ENCODE data around the gene BAIAP3.

The BAIAP3 gene

DNA sequence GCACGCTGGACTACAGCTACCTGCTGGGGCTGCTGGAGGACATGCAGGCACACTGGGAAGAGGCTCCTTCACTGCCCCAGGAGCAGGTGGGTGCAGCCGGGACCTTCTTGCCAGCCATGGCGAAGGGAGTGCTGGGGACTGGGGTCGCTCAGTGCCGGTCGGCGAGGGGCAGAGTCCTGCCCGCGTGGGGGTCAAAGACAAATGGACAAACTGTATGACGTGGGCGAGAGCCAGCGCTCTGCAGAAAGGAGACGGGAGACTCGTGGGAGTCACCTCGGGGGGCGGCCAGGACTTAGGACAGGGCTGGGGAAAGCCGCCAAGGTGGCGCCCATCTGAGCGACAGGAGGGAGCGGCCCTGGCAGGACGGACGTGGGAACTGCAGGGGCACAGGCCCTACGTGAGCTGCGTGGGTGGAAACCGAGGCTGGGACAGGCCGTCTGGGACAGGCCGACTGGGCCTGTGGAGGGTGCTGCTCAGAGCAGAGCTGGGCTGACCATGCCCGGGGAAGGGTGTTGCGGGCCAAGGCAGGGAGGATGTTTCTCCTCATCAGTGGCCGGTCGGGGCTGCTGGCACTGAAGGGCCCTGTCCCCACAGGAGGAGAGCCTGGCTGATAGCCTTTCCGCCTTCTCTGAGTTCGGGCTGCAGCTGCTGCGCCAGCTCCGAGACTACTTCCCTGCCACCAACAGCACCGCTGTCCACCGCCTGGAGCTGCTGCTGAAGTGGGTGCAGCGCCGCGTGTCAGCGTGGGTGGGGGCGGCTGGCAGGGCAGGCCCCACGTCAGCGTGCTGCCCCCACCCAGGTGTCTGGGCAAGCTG, 10.2 kb downstream of the BAIAP3 start:
- no peak for TF ChIP-seq EZH2 (IDR thresholded peaks at IDR 0.05)
- no peak for TF ChIP-seq FOXP2 (optimal IDR thresholded peaks at IDR 0.05; ENCODE audit: control extremely low read depth, extremely low read length, insufficient read depth)
- no peak for TF ChIP-seq POLR2AphosphoS5 (IDR thresholded peaks at IDR 0.05; ENCODE audit: borderline replicate concordance, low read depth, low read length)
- no peak overlapping the region for H3K9ac ChIP-seq (ENCODE audit: insufficient read length)
- no peak for DNase-seq (ENCODE audit: low read depth, low spot score)
- no peaks in the 10 kb centered on the region for H3K36me3 ChIP-seq (ENCODE audit: insufficient read depth, low read length)
- H3K27ac ChIP-seq, result no peak overlapping the region
- peak overlapping the region; percentile 45 for H3K4me3 ChIP-seq
- no peaks in the 10 kb centered on the region for H3K9me3 ChIP-seq (ENCODE audit: low read depth, low read length)

GRCh38 chr16:1344499-1344898, 11.1 kb downstream of the BAIAP3 start:
- TF ChIP-seq FOXP2 (optimal IDR thresholded peaks at IDR 0.05; ENCODE audit: control extremely low read depth, extremely low read length, insufficient read depth) (no peak), EZH2 (IDR thresholded peaks at IDR 0.05) (no peak), POLR2AphosphoS5 (IDR thresholded peaks at IDR 0.05; ENCODE audit: borderline replicate concordance, low read depth, low read length) (no peak)
- Histone ChIP-seq H3K9ac (ENCODE audit: insufficient read length) (no peak overlapping the region), H3K36me3 (ENCODE audit: insufficient read depth, low read length) (no peaks in the 10 kb centered on the region), H3K27ac (no peak overlapping the region), H3K9me3 (ENCODE audit: low read depth, low read length) (no peaks in the 10 kb centered on the region), H3K4me3 (no peak overlapping the region)
- no peak for DNase-seq (ENCODE audit: low read depth, low spot score)

GRCh38 chr16:1345087-1345486, 11.6 kb downstream of the BAIAP3 start:
- H3K9me3 ChIP-seq (ENCODE audit: low read depth, low read length), result no peaks in the 10 kb centered on the region
- TF ChIP-seq POLR2AphosphoS5 (IDR thresholded peaks at IDR 0.05; ENCODE audit: borderline replicate concordance, low read depth, low read length), result no peak
- no peak for TF ChIP-seq FOXP2 (optimal IDR thresholded peaks at IDR 0.05; ENCODE audit: control extremely low read depth, extremely low read length, insufficient read depth)
- no peak for TF ChIP-seq EZH2 (IDR thresholded peaks at IDR 0.05)
- no peak overlapping the region for H3K4me3 ChIP-seq
- no peak for DNase-seq (ENCODE audit: low read depth, low spot score)
- no peaks in the 10 kb centered on the region for H3K36me3 ChIP-seq (ENCODE audit: insufficient read depth, low read length)
- H3K27ac ChIP-seq, result no peak overlapping the region
- no peak overlapping the region for H3K9ac ChIP-seq (ENCODE audit: insufficient read length)

GRCh38 chr16:1345651-1346421, 12.4 kb downstream of the BAIAP3 start:
- no peak for DNase-seq (ENCODE audit: low read depth, low spot score)
- no peak for TF ChIP-seq POLR2AphosphoS5 (IDR thresholded peaks at IDR 0.05; ENCODE audit: borderline replicate concordance, low read depth, low read length)
- no peak for TF ChIP-seq EZH2 (IDR thresholded peaks at IDR 0.05)
- TF ChIP-seq FOXP2 (optimal IDR thresholded peaks at IDR 0.05; ENCODE audit: control extremely low read depth, extremely low read length, insufficient read depth), result no peak
- H3K9ac ChIP-seq (ENCODE audit: insufficient read length), result no peak overlapping the region
- H3K36me3 ChIP-seq (ENCODE audit: insufficient read depth, low read length), result no peaks in the 10 kb centered on the region
- no peak overlapping the region for H3K27ac ChIP-seq
- no peaks in the 10 kb centered on the region for H3K9me3 ChIP-seq (ENCODE audit: low read depth, low read length)
- H3K4me3 ChIP-seq, result no peak overlapping the region

- Histone ChIP-seq H3K9me3 (ENCODE audit: low read depth, low read length) (no peaks in the 10 kb centered on the region), H3K27ac (no peak overlapping the region), H3K9ac (ENCODE audit: insufficient read length) (no peak overlapping the region), H3K4me3 (no peak overlapping the region), H3K36me3 (ENCODE audit: insufficient read depth, low read length) (no peaks in the 10 kb centered on the region)
- DNase-seq (ENCODE audit: low read depth, low spot score), result no peak
- no peak for TF ChIP-seq EZH2 (IDR thresholded peaks at IDR 0.05)
- no peak for TF ChIP-seq POLR2AphosphoS5 (IDR thresholded peaks at IDR 0.05; ENCODE audit: borderline replicate concordance, low read depth, low read length)
- no peak for TF ChIP-seq FOXP2 (optimal IDR thresholded peaks at IDR 0.05; ENCODE audit: control extremely low read depth, extremely low read length, insufficient read depth)
Measured at GRCh38 chr16:1346422-1347285, 13.2 kb downstream of the BAIAP3 start.

GRCh38 chr16:1347286-1347855, 13.9 kb downstream of the BAIAP3 start:
- DNase-seq (ENCODE audit: low read depth, low spot score), result no peak
- Histone ChIP-seq H3K9ac (ENCODE audit: insufficient read length) (no peak overlapping the region), H3K4me3 (no peak overlapping the region), H3K9me3 (ENCODE audit: low read depth, low read length) (no peaks in the 10 kb centered on the region), H3K27ac (no peak overlapping the region), H3K36me3 (ENCODE audit: insufficient read depth, low read length) (no peaks in the 10 kb centered on the region)
- TF ChIP-seq EZH2 (IDR thresholded peaks at IDR 0.05), result no peak
- no peak for TF ChIP-seq FOXP2 (optimal IDR thresholded peaks at IDR 0.05; ENCODE audit: control extremely low read depth, extremely low read length, insufficient read depth)
- TF ChIP-seq POLR2AphosphoS5 (IDR thresholded peaks at IDR 0.05; ENCODE audit: borderline replicate concordance, low read depth, low read length), result no peak

DNA sequence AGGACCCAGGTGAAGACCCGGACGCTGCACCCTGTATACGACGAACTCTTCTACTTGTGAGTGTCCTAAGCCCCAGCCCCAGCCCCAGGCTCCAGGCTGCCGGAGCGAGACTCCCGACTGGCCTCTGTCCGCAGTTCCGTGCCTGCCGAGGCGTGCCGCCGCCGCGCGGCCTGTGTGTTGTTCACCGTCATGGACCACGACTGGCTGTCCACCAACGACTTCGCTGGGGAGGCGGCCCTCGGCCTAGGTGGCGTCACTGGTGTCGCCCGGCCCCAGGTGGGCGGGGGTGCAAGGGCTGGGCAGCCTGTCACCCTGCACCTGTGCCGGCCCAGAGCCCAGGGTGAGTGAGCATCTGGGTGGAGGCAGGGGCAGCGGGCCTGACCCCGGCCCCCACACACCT, 14.5 kb downstream of the BAIAP3 start:
- no peak for TF ChIP-seq FOXP2 (optimal IDR thresholded peaks at IDR 0.05; ENCODE audit: control extremely low read depth, extremely low read length, insufficient read depth)
- TF ChIP-seq POLR2AphosphoS5 (IDR thresholded peaks at IDR 0.05; ENCODE audit: borderline replicate concordance, low read depth, low read length), result no peak
- no peak for TF ChIP-seq EZH2 (IDR thresholded peaks at IDR 0.05)

More for the DNA sequence above, 14.5 kb downstream of the BAIAP3 start:
- no peak for DNase-seq (ENCODE audit: low read depth, low spot score)
- Histone ChIP-seq H3K27ac (no peak overlapping the region), H3K36me3 (ENCODE audit: insufficient read depth, low read length) (no peaks in the 10 kb centered on the region), H3K4me3 (no peak overlapping the region), H3K9me3 (ENCODE audit: low read depth, low read length) (no peaks in the 10 kb centered on the region), H3K9ac (ENCODE audit: insufficient read length) (no peak overlapping the region)

Data from SK-N-MC (cell line).